H1 (cell line): ENCODE measurements around the gene MKX. TPM values are rescaled to one million over a fixed set of nuclear protein-coding genes. Genes with fewer than 3 reads are reported as not detected.

Experiments
- CTCF ChIA-PET: fragments of 300-600 bp; sonication (Branson Sonifier 250); formaldehyde crosslinking; loops from one replicate; lab custom pipeline; 2021; ENCODE audit not compliant: partially characterized antibody; lab: Charles Lee
- POLR2A ChIA-PET: fragments of 300-600 bp; sonication (Branson Sonifier 250); formaldehyde crosslinking; loops from one replicate; lab custom pipeline; 2021; ENCODE audit warnings: inconsistent platforms; ENCODE audit not compliant: partially characterized antibody; lab: Charles Lee
- DNase-seq, 2 experiments: peaks; one replicate each; pipeline versions ENCODE4 v3.0.0 to v3.0.0-alpha.2; 2010 to 2022; ENCODE audit warnings: low spot score in 2 of 2, low read depth in 1 of 2, mixed read lengths in 1 of 2
- FAIRE-seq: peaks from 2 replicates; lab custom pipeline; 2011; peaks lifted over from hg19 to GRCh38; lab: Jason Lieb, UNC
- H2AFZ ChIP-seq: 2 replicates; pipeline ENCODE4 v1.8.1; 2012; ENCODE audit warnings: low read length, inconsistent platforms
- H2AK5ac ChIP-seq: 2 replicates; pipeline ENCODE4 v1.6.1; 2013; ENCODE audit warnings: low read depth, low read length
- H2BK120ac ChIP-seq: replicated peaks from 2 replicates; pipeline ENCODE3; 2013; ENCODE audit warnings: low read depth, low read length, inconsistent platforms
- H2BK12ac ChIP-seq: 2 replicates; pipeline ENCODE4 v1.6.1; 2013; ENCODE audit warnings: low read depth, low read length
- H2BK15ac ChIP-seq: 2 replicates; pipeline ENCODE4 v1.6.1; 2013; ENCODE audit warnings: low read length
- H2BK20ac ChIP-seq: 2 replicates; pipeline ENCODE4 v1.6.1; 2013; ENCODE audit warnings: low read length
- H2BK5ac ChIP-seq: 2 replicates; pipeline ENCODE4 v1.6.1; 2013; ENCODE audit warnings: low read depth, low read length
- H3K14ac ChIP-seq: 2 replicates; pipeline ENCODE4 v1.6.1; 2013; ENCODE audit warnings: inconsistent platforms; ENCODE audit not compliant: insufficient read length
- H3K18ac ChIP-seq: 2 replicates; pipeline ENCODE4 v1.6.1; 2013; ENCODE audit warnings: low read length; ENCODE audit errors: extremely low read depth
- H3K23ac ChIP-seq: 2 replicates; pipeline ENCODE4 v1.6.1; 2013; ENCODE audit warnings: inconsistent platforms; ENCODE audit not compliant: insufficient read length
- H3K23me2 ChIP-seq: 2 replicates; pipeline ENCODE4 v1.6.1; 2013; ENCODE audit warnings: low read depth, low read length
- H3K27ac ChIP-seq: 2 replicates; pipeline ENCODE4 v1.6.1; 2011; ENCODE audit warnings: low read depth, low read length, inconsistent platforms
- H3K27me3 ChIP-seq, 4 experiments: replicated peaks in 1 of 4; 1 replicate in 1 of 4; 2 replicates in 3 of 4; pipeline versions ENCODE4 v1.6.1 to v1.8.1; 2011 to 2013; ENCODE audit warnings: low read length in 3 of 4, mild to moderate bottlenecking in 3 of 4, inconsistent platforms in 2 of 4, mixed read lengths in 2 of 4, moderate library complexity in 1 of 4; ENCODE audit not compliant: control insufficient read depth in 3 of 4, insufficient read depth in 3 of 4; ENCODE audit errors: extremely low read depth in 1 of 4
- H3K36me3 ChIP-seq, 4 experiments: 2 replicates each; pipeline versions ENCODE4 v1.6.1 to v1.8.1; 2011 to 2013; ENCODE audit warnings: mild to moderate bottlenecking in 4 of 4, low read length in 3 of 4, moderate library complexity in 2 of 4, control low read depth in 1 of 4, inconsistent platforms in 1 of 4; ENCODE audit not compliant: insufficient read depth in 4 of 4, control insufficient read depth in 2 of 4
- H3K4ac ChIP-seq: replicated peaks from 2 replicates; pipeline ENCODE3; 2013; ENCODE audit warnings: low read length, low read depth, mixed read lengths, inconsistent platforms; ENCODE audit not compliant: insufficient read length
- H3K4me1 ChIP-seq, 4 experiments: replicated peaks in 1 of 4; 1 replicate in 1 of 4; 2 replicates in 3 of 4; pipeline versions ENCODE4 v1.6.1 to v1.8.1; 2011 to 2013; ENCODE audit warnings: low read length in 3 of 4, inconsistent platforms in 2 of 4, mixed read lengths in 1 of 4; ENCODE audit not compliant: insufficient read depth in 4 of 4, control insufficient read depth in 3 of 4
- H3K4me2 ChIP-seq, 2 experiments: 2 replicates each; pipeline versions ENCODE4 v1.6.1 to v1.8.1; 2011 to 2013; ENCODE audit warnings: low read depth in 2 of 2, low read length in 2 of 2, control low read depth in 1 of 2, inconsistent platforms in 1 of 2, mild to moderate bottlenecking in 1 of 2; ENCODE audit not compliant: insufficient read depth in 1 of 2
- H3K4me3 ChIP-seq, 4 experiments: fragments of 200-600, 300-600 bp in 1 of 4; sonication (generic), shearing (Covaris generic), sonication (Bioruptor Twin) in 1 of 4; 2 replicates each; pipeline versions ENCODE4 v1.5.1 to v1.8.1; 2011 to 2016; ENCODE audit warnings: low read length in 4 of 4, low read depth in 3 of 4, control low read depth in 2 of 4, inconsistent platforms in 2 of 4, mild to moderate bottlenecking in 2 of 4, mixed read lengths in 1 of 4, moderate library complexity in 1 of 4; ENCODE audit not compliant: insufficient read depth in 2 of 4; ENCODE audit errors: extremely low read depth in 1 of 4
- H3K56ac ChIP-seq: replicated peaks from 2 replicates; pipeline ENCODE3; 2013; ENCODE audit warnings: low read depth, mild to moderate bottlenecking, mixed read lengths, low read length, inconsistent platforms; ENCODE audit not compliant: insufficient read length
- H3K79me1 ChIP-seq: 2 replicates; pipeline ENCODE4 v1.6.1; 2013; ENCODE audit warnings: low read depth, low read length, control low read depth
- H3K79me2 ChIP-seq, 2 experiments: 2 replicates each; pipeline versions ENCODE4 v1.6.1 to v1.8.1; 2012 to 2013; ENCODE audit warnings: low read length in 2 of 2, mild to moderate bottlenecking in 2 of 2, inconsistent platforms in 1 of 2; ENCODE audit not compliant: insufficient read depth in 2 of 2, control insufficient read depth in 1 of 2
- H3K9ac ChIP-seq, 4 experiments: replicated peaks in 1 of 4; 1 replicate in 1 of 4; 2 replicates in 3 of 4; pipeline versions ENCODE4 v1.6.1 to v1.8.1; 2011 to 2013; ENCODE audit warnings: low read depth in 3 of 4, low read length in 3 of 4, control low read depth in 2 of 4, mild to moderate bottlenecking in 2 of 4, moderate library complexity in 2 of 4, inconsistent platforms in 1 of 4; ENCODE audit errors: extremely low read depth in 1 of 4
- H3K9me3 ChIP-seq, 2 experiments: 2 replicates each; pipeline versions ENCODE4 v1.6.1 to v1.8.1; 2012 to 2013; ENCODE audit warnings: mild to moderate bottlenecking in 2 of 2, moderate library complexity in 2 of 2, control low read depth in 1 of 2, inconsistent platforms in 1 of 2, low read depth in 1 of 2, low read length in 1 of 2, mixed read lengths in 1 of 2; ENCODE audit not compliant: insufficient read depth in 2 of 2
- H4K20me1 ChIP-seq, 2 experiments: replicated peaks in 1 of 2; 2 replicates each; pipeline versions ENCODE3 to v1.8.1; 2011 to 2013; ENCODE audit warnings: inconsistent platforms in 2 of 2, low read length in 2 of 2, mild to moderate bottlenecking in 1 of 2; ENCODE audit not compliant: insufficient read depth in 2 of 2, control insufficient read depth in 1 of 2
- H4K5ac ChIP-seq: 2 replicates; pipeline ENCODE4 v1.6.1; 2013; ENCODE audit warnings: low read length, low read depth, mixed read lengths, inconsistent platforms; ENCODE audit not compliant: insufficient read length
- H4K8ac ChIP-seq: 2 replicates; pipeline ENCODE4 v1.8.0; 2013; ENCODE audit warnings: mild to moderate bottlenecking, moderate library complexity, low read length, inconsistent platforms; ENCODE audit not compliant: insufficient read depth; ENCODE audit errors: extremely low read depth
- H4K91ac ChIP-seq: replicated peaks from 2 replicates; pipeline ENCODE3; 2013; ENCODE audit warnings: low read length, mixed read lengths, inconsistent platforms; ENCODE audit not compliant: insufficient read length
- CEBPB ChIP-seq: IDR thresholded peaks from 2 replicates; pipeline ENCODE4 v1.6.1; 2012; ENCODE audit warnings: low read depth, low read length
- CHD1 ChIP-seq: IDR thresholded peaks from 2 replicates; pipeline ENCODE4 v1.6.1; 2012; ENCODE audit warnings: low read depth, low read length, improper control_type of control experiment
- EGR1 ChIP-seq: IDR thresholded peaks from 2 replicates; pipeline ENCODE4 v1.6.1; 2011; ENCODE audit warnings: low read depth, low read length, borderline replicate concordance
- EZH2 ChIP-seq: fragments of 200-600 bp; sonication (generic); IDR thresholded peaks from 2 replicates; pipeline ENCODE4 v1.7.1; 2012; ENCODE audit warnings: low read depth, mild to moderate bottlenecking, moderate library complexity, low read length, inconsistent platforms; ENCODE audit not compliant: severe bottlenecking
- GTF2F1 ChIP-seq: IDR thresholded peaks from 2 replicates; pipeline ENCODE4 v1.6.1; 2012; ENCODE audit warnings: low read depth, low read length, improper control_type of control experiment, borderline replicate concordance
- HDAC6 ChIP-seq: IDR thresholded peaks from one replicate; pipeline ENCODE4 v1.7.1; 2012; ENCODE audit warnings: low read depth, mild to moderate bottlenecking, inconsistent platforms, low read length, moderate library complexity
- JUN ChIP-seq: IDR thresholded peaks from 2 replicates; pipeline ENCODE4 v1.6.1; 2011; ENCODE audit warnings: low read depth, mild to moderate bottlenecking, improper control_type of control experiment, low read length
- KDM4A ChIP-seq: IDR thresholded peaks from one replicate; pipeline ENCODE4 v1.7.1; 2012; ENCODE audit warnings: low read depth, mild to moderate bottlenecking, moderate library complexity, low read length, inconsistent platforms; ENCODE audit not compliant: severe bottlenecking
- POU5F1 ChIP-seq: IDR thresholded peaks from 2 replicates; pipeline ENCODE4 v1.6.1; 2011; ENCODE audit warnings: low read depth, mild to moderate bottlenecking, low read length, moderate library complexity
- RAD21 ChIP-seq, 2 experiments: IDR thresholded peaks in 1 of 2; conservative IDR thresholded peaks in 1 of 2; 2 replicates each; pipeline ENCODE4 v1.6.1; 2011; ENCODE audit warnings: low read depth in 2 of 2, low read length in 2 of 2, improper control_type of control experiment in 1 of 2, inconsistent platforms in 1 of 2, mild to moderate bottlenecking in 1 of 2, moderate library complexity in 1 of 2
- RBBP5 ChIP-seq: IDR thresholded peaks from 2 replicates; pipeline ENCODE4 v1.7.1; 2012; ENCODE audit warnings: low read depth, mild to moderate bottlenecking, inconsistent platforms, low read length, moderate library complexity, borderline replicate concordance
- RXRA ChIP-seq: IDR thresholded peaks from 2 replicates; pipeline ENCODE4 v1.6.1; 2011; ENCODE audit warnings: low read depth, mild to moderate bottlenecking, low read length, moderate library complexity; ENCODE audit not compliant: insufficient read depth
- SP4 ChIP-seq: IDR thresholded peaks from 2 replicates; pipeline ENCODE4 v1.6.1; 2012; ENCODE audit warnings: low read length, inconsistent platforms
- SRF ChIP-seq: IDR thresholded peaks from 2 replicates; pipeline ENCODE4 v1.6.1; 2011; ENCODE audit warnings: mild to moderate bottlenecking, low read depth, low read length, moderate library complexity
- TAF7 ChIP-seq: optimal IDR thresholded peaks from 2 replicates; pipeline ENCODE3; 2011; ENCODE audit warnings: low read depth, mild to moderate bottlenecking, inconsistent platforms, low read length, moderate library complexity, borderline replicate concordance
- WGBS, 2 experiments: shearing (Covaris generic) in 1 of 2; methylation state at CpG; one replicate each; pipeline versions ENCODE4 v1.1.6 to v1.1.7; 2013 to 2015; ENCODE audit warnings: low lambda C conversion rate in 2 of 2, mixed read lengths in 2 of 2, inconsistent platforms in 1 of 2, low coverage in 1 of 2, missing lambda C conversion rate in 1 of 2; ENCODE audit not compliant: insufficient replicate concordance in 2 of 2, insufficient coverage in 1 of 2, insufficient read length in 1 of 2; ENCODE audit errors: extremely low coverage in 1 of 2, missing lambda C conversion rate in 1 of 2; 5-methylcytosine and 5-hydroxymethylcytosine counted together
- polyA plus RNA-seq, 7 experiments: library from polyadenylated mRNA; depleted of rRNA in 3 of 7; stranded (reverse) in 5 of 7; unstranded in 2 of 7; fragments of >200 nt in 5 of 7; fragments of 200-250 nt in 2 of 7; gene quantifications; 1 replicate in 5 of 7; 2 replicates in 1 of 7; 4 replicates in 1 of 7; pipeline versions ENCODE4 v1.2.1 to v1.2.3, GENCODE V29; 2011 to 2013; ENCODE audit warnings: missing spikeins in 2 of 7, mixed read lengths in 2 of 7
- total RNA-seq: library from RNA; stranded (reverse); fragmentation: NEBNext Ultra II Directional; extraction: Animal tissue kit (Norgen Biotek cat#: 25700); gene quantifications from 2 replicates; pipeline ENCODE4 v1.2.1, GENCODE V29; 2021

The MKX gene
- total and polyA plus RNA-seq, 2 of the 8 experiments (the other 6 are each of a cell fraction or from before 2014, with no cell fraction given) = 0.21 to 1.3 TPM

GRCh38 chr10:27792216-27792615 is 46.6 kb upstream of the MKX start:
- 90% methylated on average over 2 of the region's 2 CpGs; no CpG with 5 or more reads in 1 of the 2 experiments for WGBS, 2 experiments
- Histone ChIP-seq H4K91ac (no peak overlapping the region), H2BK15ac (no peak overlapping the region), H3K79me2 (no peaks in the 10 kb centered on the region), H3K9ac (no peak overlapping the region), H2BK12ac (no peak overlapping the region), H3K4ac (no peak overlapping the region), H3K4me2 (no peak overlapping the region), H4K5ac (no peak overlapping the region), H3K36me3 (no peaks in the 10 kb centered on the region), H3K18ac (no peak overlapping the region), H2AFZ (no peak overlapping the region), H3K79me1 (no peaks in the 10 kb centered on the region), H3K14ac (no peak overlapping the region), H3K23me2 (no peaks in the 10 kb centered on the region), H2BK20ac (no peak overlapping the region), H3K4me3 (no peak overlapping the region), H4K20me1 (peaks cover 0 to 1% of the 10 kb centered on the region in 2 experiments), H2AK5ac (no peak overlapping the region), H2BK5ac (no peak overlapping the region), H3K27me3 (no peaks in the 10 kb centered on the region), H3K56ac (no peak overlapping the region), H3K27ac (no peak overlapping the region), H3K9me3 (no peaks in the 10 kb centered on the region), H4K8ac (no peak overlapping the region), H2BK120ac (no peak overlapping the region), H3K4me1 (peaks cover 0 to 7% (median 0%) of the 10 kb centered on the region in 4 experiments; a peak in 2 of 7 replicates), H3K23ac (no peak overlapping the region)
- ChIA-PET POLR2A (no interaction called here), CTCF (interaction anchor here (0.7 to 3.5 kb wide), 7 partner anchors 8 to 589 kb away, joined by 3 to 13 read pairs (median 3); no protein-coding TSS in a partner anchor)
- DNase-seq (no peak), FAIRE-seq (no peak)
- TF ChIP-seq TAF7 (no peak), KDM4A (no peak), POU5F1 (no peak), RBBP5 (no peak), RAD21 (IDR thresholded peaks at IDR 0.05 in 1 of 2, conservative IDR thresholded peaks at IDR 0.05 in 1 of 2; ENCODE audit: low read depth in 2 of 2, low read length in 2 of 2) (no peak), RXRA (no peak), SP4 (no peak), SRF (no peak), EZH2 (no peak), CEBPB (no peak), EGR1 (no peak), JUN (no peak), HDAC6 (no peak), GTF2F1 (no peak), CHD1 (no peak)
